Panc1 (cell line): Measurements from ENCODE around the gene SWI5.

Source experiments
- POLR2AphosphoS5 ChIP-seq: IDR thresholded peaks from 2 replicates; pipeline ENCODE4 v1.6.1; 2012; ENCODE audit warnings: mild to moderate bottlenecking, low read depth, low read length, moderate library complexity
- TF ChIP-seq, protein P1 (sequence below): fragments of 450-650 bp; IDR thresholded peaks from 2 replicates; pipeline ENCODE4 v1.5.1; 2017; ENCODE audit warnings: mild to moderate bottlenecking

DNA sequence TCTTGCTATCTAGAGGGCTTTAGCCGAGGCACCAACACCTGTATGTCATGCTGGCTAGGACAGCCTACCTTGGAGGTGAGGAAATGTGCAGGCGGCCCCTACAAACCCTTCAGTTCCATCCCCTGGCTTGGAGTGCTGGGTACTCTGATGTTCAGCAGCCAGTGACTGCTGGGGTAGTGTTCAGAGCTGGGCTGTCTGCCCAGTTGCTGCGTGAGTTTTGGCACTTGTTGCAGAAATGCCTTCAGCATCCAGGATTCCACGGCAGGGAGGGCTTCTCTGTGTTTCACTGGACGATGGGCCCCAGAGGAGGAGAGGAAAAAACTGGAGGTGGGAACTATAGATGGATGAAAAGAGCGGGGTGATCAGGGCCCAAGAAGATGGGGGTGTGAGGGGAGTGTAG lies 10.4 kb downstream of the SWI5 start:
- TF ChIP-seq, protein P1, sequence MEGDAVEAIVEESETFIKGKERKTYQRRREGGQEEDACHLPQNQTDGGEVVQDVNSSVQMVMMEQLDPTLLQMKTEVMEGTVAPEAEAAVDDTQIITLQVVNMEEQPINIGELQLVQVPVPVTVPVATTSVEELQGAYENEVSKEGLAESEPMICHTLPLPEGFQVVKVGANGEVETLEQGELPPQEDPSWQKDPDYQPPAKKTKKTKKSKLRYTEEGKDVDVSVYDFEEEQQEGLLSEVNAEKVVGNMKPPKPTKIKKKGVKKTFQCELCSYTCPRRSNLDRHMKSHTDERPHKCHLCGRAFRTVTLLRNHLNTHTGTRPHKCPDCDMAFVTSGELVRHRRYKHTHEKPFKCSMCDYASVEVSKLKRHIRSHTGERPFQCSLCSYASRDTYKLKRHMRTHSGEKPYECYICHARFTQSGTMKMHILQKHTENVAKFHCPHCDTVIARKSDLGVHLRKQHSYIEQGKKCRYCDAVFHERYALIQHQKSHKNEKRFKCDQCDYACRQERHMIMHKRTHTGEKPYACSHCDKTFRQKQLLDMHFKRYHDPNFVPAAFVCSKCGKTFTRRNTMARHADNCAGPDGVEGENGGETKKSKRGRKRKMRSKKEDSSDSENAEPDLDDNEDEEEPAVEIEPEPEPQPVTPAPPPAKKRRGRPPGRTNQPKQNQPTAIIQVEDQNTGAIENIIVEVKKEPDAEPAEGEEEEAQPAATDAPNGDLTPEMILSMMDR: no peak
- no peak for TF ChIP-seq POLR2AphosphoS5
